Thymus (tissue), 11 donors: Measurements from ENCODE around the gene MLPH. TPM values are rescaled to one million over a fixed set of nuclear protein-coding genes. Genes with fewer than 3 reads are reported as not detected.

Experiments
- DNase-seq, 9 donors: peaks; one replicate each; pipeline ENCODE4 v3.0.0-alpha.2; 2013; ENCODE audit warnings: low spot score in 9 of 9, low read depth in 6 of 9, missing footprints in 1 of 9
- H3K27ac ChIP-seq, 2 donors: one replicate each; pipeline ENCODE4 v1.5.1; 2013; ENCODE audit warnings: control low read depth in 1 of 2, low read depth in 1 of 2, low read length in 1 of 2, mild to moderate bottlenecking in 1 of 2, moderate library complexity in 1 of 2
- H3K27me3 ChIP-seq, 2 donors: one replicate each; pipeline ENCODE4 v1.5.1; 2013; ENCODE audit warnings: low read length in 1 of 2; ENCODE audit not compliant: control insufficient read depth in 2 of 2, insufficient read depth in 1 of 2
- H3K36me3 ChIP-seq, 2 donors: one replicate each; pipeline ENCODE4 v1.5.1; 2013; ENCODE audit warnings: low read length in 1 of 2, mild to moderate bottlenecking in 1 of 2, moderate library complexity in 1 of 2; ENCODE audit not compliant: control insufficient read depth in 2 of 2, insufficient read depth in 2 of 2
- H3K4me1 ChIP-seq, 2 donors: one replicate each; pipeline ENCODE4 v1.5.1; 2013; ENCODE audit warnings: low read length in 2 of 2; ENCODE audit not compliant: control insufficient read depth in 2 of 2, insufficient read depth in 2 of 2
- H3K4me3 ChIP-seq, 2 donors: one replicate each; pipeline ENCODE4 v1.5.1; 2013; ENCODE audit warnings: low read length in 2 of 2, control low read depth in 1 of 2, mild to moderate bottlenecking in 1 of 2
- H3K9me3 ChIP-seq, 2 donors: one replicate each; pipeline ENCODE4 v1.5.1; 2013; ENCODE audit warnings: low read length in 1 of 2, mild to moderate bottlenecking in 1 of 2; ENCODE audit not compliant: control insufficient read depth in 2 of 2, insufficient read depth in 1 of 2
- WGBS: extraction: QIAGEN DNeasy Blood & Tissue Kit; methylation state at CpG from one replicate; pipeline ENCODE4 v1.1.7; 2013; 5-methylcytosine and 5-hydroxymethylcytosine counted together
- polyA plus RNA-seq: library from polyadenylated mRNA; stranded (reverse); fragments of 200-250 nt; gene quantifications from one replicate; pipeline ENCODE4 v1.2.3, GENCODE V29; 2013
- total RNA-seq: library from RNA; stranded (reverse); fragments of 120-200 nt; gene quantifications from one replicate; pipeline ENCODE4 v1.2.4, GENCODE V29; 2013
- donor health status: healthy.

Gene MLPH
- total and polyA plus RNA-seq, 2 donors = 0.24 to 2.4 TPM

GRCh38 chr2:237517163-237517562 is 30.1 kb downstream of the MLPH start:
- 63% methylated on average over 4 of the region's 4 CpGs for WGBS
- no peaks in the 10 kb centered on the region for H3K9me3 ChIP-seq
- no peak overlapping the region for H3K27ac ChIP-seq
- H3K4me1 ChIP-seq = peaks cover 0 to 3% of the 10 kb centered on the region in 2 donors
- H3K27me3 ChIP-seq = no peaks in the 10 kb centered on the region
- H3K36me3 ChIP-seq = no peaks in the 10 kb centered on the region
- H3K4me3 ChIP-seq = no peak overlapping the region
- DNase-seq = no peak

- 94% methylated on average over 1 of the region's 1 CpG for WGBS
- no peaks in the 10 kb centered on the region for H3K4me1 ChIP-seq
- DNase-seq = no peak
Observed at GRCh38 chr2:237517990-237518389, 30.9 kb downstream of the MLPH start.

GRCh38 chr2:237519506-237520245 is 32.6 kb downstream of the MLPH start:
- no peak for DNase-seq
- Histone ChIP-seq H3K27me3 (no peaks in the 10 kb centered on the region), H3K4me1 (no peaks in the 10 kb centered on the region), H3K9me3 (no peaks in the 10 kb centered on the region), H3K4me3 (no peak overlapping the region), H3K36me3 (no peaks in the 10 kb centered on the region), H3K27ac (no peak overlapping the region)
- WGBS = 89% methylated on average over 14 of the region's 14 CpGs

More at GRCh38 chr2:237517990-237518389, 30.9 kb downstream of the MLPH start:
- Histone ChIP-seq H3K36me3 (no peaks in the 10 kb centered on the region), H3K9me3 (no peaks in the 10 kb centered on the region), H3K27me3 (no peaks in the 10 kb centered on the region), H3K4me3 (no peak overlapping the region), H3K27ac (no peak overlapping the region)

- H3K9me3 ChIP-seq = no peaks in the 10 kb centered on the region
- DNase-seq = no peak
- H3K27me3 ChIP-seq = no peaks in the 10 kb centered on the region
- WGBS = 94% methylated on average over 6 of the region's 6 CpGs
- no peak overlapping the region for H3K4me3 ChIP-seq
- H3K27ac ChIP-seq = no peak overlapping the region
- no peaks in the 10 kb centered on the region for H3K36me3 ChIP-seq
- no peaks in the 10 kb centered on the region for H3K4me1 ChIP-seq
Observed at GRCh38 chr2:237520290-237520689, 33.2 kb downstream of the MLPH start.

GRCh38 chr2:237524631-237525030 is 37.6 kb downstream of the MLPH start:
- DNase-seq = no peak
- Histone ChIP-seq H3K4me3 (no peak overlapping the region), H3K4me1 (no peaks in the 10 kb centered on the region), H3K9me3 (no peaks in the 10 kb centered on the region), H3K27me3 (no peaks in the 10 kb centered on the region), H3K27ac (no peak overlapping the region), H3K36me3 (no peaks in the 10 kb centered on the region)
- WGBS = 88% methylated on average over 6 of the region's 6 CpGs

- Histone ChIP-seq H3K4me3 (no peak overlapping the region), H3K4me1 (no peaks in the 10 kb centered on the region), H3K27me3 (no peaks in the 10 kb centered on the region), H3K36me3 (no peaks in the 10 kb centered on the region), H3K9me3 (no peaks in the 10 kb centered on the region), H3K27ac (no peak overlapping the region)
- 97% methylated on average over 17 of the region's 17 CpGs for WGBS
- DNase-seq = no peak
Observed at GRCh38 chr2:237525559-237526157, 38.6 kb downstream of the MLPH start.

GRCh38 chr2:237527233-237527632 is 40.2 kb downstream of the MLPH start:
- Histone ChIP-seq H3K36me3 (no peaks in the 10 kb centered on the region), H3K4me1 (no peaks in the 10 kb centered on the region), H3K9me3 (no peaks in the 10 kb centered on the region), H3K27ac (no peak overlapping the region), H3K4me3 (no peak overlapping the region), H3K27me3 (no peaks in the 10 kb centered on the region)
- DNase-seq = no peak
- 93% methylated on average over 11 of the region's 11 CpGs for WGBS

GRCh38 chr2:237527766-237528165 is 40.7 kb downstream of the MLPH start:
- Histone ChIP-seq H3K36me3 (no peaks in the 10 kb centered on the region), H3K9me3 (no peaks in the 10 kb centered on the region), H3K4me3 (no peak overlapping the region), H3K4me1 (no peaks in the 10 kb centered on the region), H3K27ac (no peak overlapping the region), H3K27me3 (no peaks in the 10 kb centered on the region)
- WGBS = 97% methylated on average over 5 of the region's 5 CpGs
- no peak for DNase-seq

- no peak overlapping the region for H3K4me3 ChIP-seq
- no peaks in the 10 kb centered on the region for H3K27me3 ChIP-seq
- no peaks in the 10 kb centered on the region for H3K36me3 ChIP-seq
- no peak for DNase-seq
- 94% methylated on average over 19 of the region's 19 CpGs for WGBS
- no peaks in the 10 kb centered on the region for H3K4me1 ChIP-seq
- H3K9me3 ChIP-seq = no peaks in the 10 kb centered on the region
- H3K27ac ChIP-seq = no peak overlapping the region
Observed at GRCh38 chr2:237529452-237530402, 42.7 kb downstream of the MLPH start.
